HEK293 (cell line): ENCODE measurements around the gene FOXP1.

Experiments
- BCL11A ChIP-seq: fragments of 450-650 bp; formaldehyde crosslinking; IDR thresholded peaks from 2 replicates; pipeline ENCODE4 v1.5.1; 2016; ENCODE audit warnings: low read depth, missing biosample characterization, missing genetic modification characterization
- GLIS2 ChIP-seq: fragments of 450-650 bp; formaldehyde crosslinking; IDR thresholded peaks from 2 replicates; pipeline ENCODE4 v1.5.1; 2016; ENCODE audit warnings: missing biosample characterization, missing genetic modification characterization
- IKZF3 ChIP-seq: fragments of 450-650 bp; IDR thresholded peaks from 2 replicates; pipeline ENCODE4 v1.5.0; 2018; ENCODE audit warnings: missing biosample characterization, mild to moderate bottlenecking, missing genetic modification characterization, moderate library complexity
- KLF10 ChIP-seq: fragments of 450-650 bp; IDR thresholded peaks from 2 replicates; pipeline ENCODE4 v1.5.1; 2018; ENCODE audit warnings: missing biosample characterization, mild to moderate bottlenecking, missing genetic modification characterization
- KLF8 ChIP-seq: fragments of 450-650 bp; formaldehyde crosslinking; IDR thresholded peaks from 2 replicates; pipeline ENCODE4 v1.5.1; 2016; ENCODE audit warnings: missing biosample characterization, missing genetic modification characterization
- MZF1 ChIP-seq: fragments of 450-650 bp; formaldehyde crosslinking; IDR thresholded peaks from 2 replicates; pipeline ENCODE4 v1.5.1; 2017; ENCODE audit warnings: missing biosample characterization, missing genetic modification characterization, borderline replicate concordance
- SCRT2 ChIP-seq: fragments of 450-650 bp; formaldehyde crosslinking; IDR thresholded peaks from 2 replicates; pipeline ENCODE4 v1.5.1; 2016; ENCODE audit warnings: missing biosample characterization, missing genetic modification characterization
- SP2 ChIP-seq: fragments of 450-650 bp; formaldehyde crosslinking; IDR thresholded peaks from 2 replicates; pipeline ENCODE4 v1.5.1; 2016; ENCODE audit warnings: missing biosample characterization, missing genetic modification characterization
- WT1 ChIP-seq: fragments of 450-650 bp; formaldehyde crosslinking; IDR thresholded peaks from 2 replicates; pipeline ENCODE4 v1.5.1; 2016; ENCODE audit warnings: missing biosample characterization, missing genetic modification characterization
- ZBTB17 ChIP-seq: fragments of 450-650 bp; formaldehyde crosslinking; IDR thresholded peaks from 2 replicates; pipeline ENCODE4 v1.5.1; 2016; ENCODE audit warnings: missing biosample characterization, missing genetic modification characterization
- ZBTB7A ChIP-seq: fragments of 450-650 bp; formaldehyde crosslinking; IDR thresholded peaks from 2 replicates; pipeline ENCODE4 v1.5.1; 2016; ENCODE audit warnings: low read depth, missing biosample characterization, missing genetic modification characterization
- ZBTB8A ChIP-seq: fragments of 450-650 bp; formaldehyde crosslinking; IDR thresholded peaks from 2 replicates; pipeline ENCODE4 v1.5.1; 2016; ENCODE audit warnings: missing biosample characterization, missing genetic modification characterization
- ZFHX2 ChIP-seq: fragments of 450-650 bp; formaldehyde crosslinking; conservative IDR thresholded peaks from 2 replicates; pipeline ENCODE4 v1.5.1; 2016; ENCODE audit warnings: missing biosample characterization, missing genetic modification characterization
- ZNF138 ChIP-seq: fragments of 450-650 bp; formaldehyde crosslinking; IDR thresholded peaks from 2 replicates; pipeline ENCODE4 v1.5.1; 2016; ENCODE audit warnings: missing biosample characterization, missing genetic modification characterization, borderline replicate concordance
- ZNF169 ChIP-seq: fragments of 450-650 bp; formaldehyde crosslinking; IDR thresholded peaks from 2 replicates; pipeline ENCODE4 v1.5.1; 2016; ENCODE audit warnings: missing biosample characterization, missing genetic modification characterization
- ZNF292 ChIP-seq: fragments of 450-650 bp; formaldehyde crosslinking; IDR thresholded peaks from 2 replicates; pipeline ENCODE4 v1.5.1; 2016; ENCODE audit warnings: low read depth, missing biosample characterization, missing genetic modification characterization, borderline replicate concordance
- ZNF335 ChIP-seq: fragments of 450-650 bp; formaldehyde crosslinking; conservative IDR thresholded peaks from 2 replicates; pipeline ENCODE4 v1.5.1; 2016; ENCODE audit warnings: missing biosample characterization, missing genetic modification characterization
- ZNF366 ChIP-seq: fragments of 450-650 bp; formaldehyde crosslinking; conservative IDR thresholded peaks from 2 replicates; pipeline ENCODE4 v1.5.1; 2016; ENCODE audit warnings: missing biosample characterization, missing genetic modification characterization
- ZNF626 ChIP-seq: fragments of 450-650 bp; sonication (Bioruptor Pico); formaldehyde crosslinking; IDR thresholded peaks from 2 replicates; pipeline ENCODE4 v1.5.1; 2018; ENCODE audit warnings: missing biosample characterization, missing genetic modification characterization, inconsistent platforms
- ZSCAN30 ChIP-seq: fragments of 450-650 bp; IDR thresholded peaks from 2 replicates; pipeline ENCODE4 v1.5.1; 2018; ENCODE audit warnings: missing biosample characterization, mild to moderate bottlenecking, missing genetic modification characterization, moderate library complexity
- ZXDB ChIP-seq: fragments of 450-650 bp; formaldehyde crosslinking; IDR thresholded peaks from 2 replicates; pipeline ENCODE4 v1.5.1; 2016; ENCODE audit warnings: missing biosample characterization, missing genetic modification characterization
- TF ChIP-seq, protein P1 (sequence below): fragments of 450-650 bp; formaldehyde crosslinking; conservative IDR thresholded peaks from 2 replicates; pipeline ENCODE4 v1.5.1; 2016; ENCODE audit warnings: low read depth, missing biosample characterization, missing genetic modification characterization
- TF ChIP-seq, protein P2 (sequence below): fragments of 450-650 bp; formaldehyde crosslinking; IDR thresholded peaks from 2 replicates; pipeline ENCODE4 v1.5.1; 2016; ENCODE audit warnings: missing biosample characterization, missing genetic modification characterization
- TF ChIP-seq, protein P3 (sequence below): fragments of 450-650 bp; formaldehyde crosslinking; IDR thresholded peaks from 2 replicates; pipeline ENCODE4 v1.5.1; 2017; ENCODE audit warnings: missing biosample characterization, missing genetic modification characterization
- TF ChIP-seq, protein P4 (sequence below): fragments of 450-650 bp; formaldehyde crosslinking; IDR thresholded peaks from 2 replicates; pipeline ENCODE4 v1.5.1; 2017; ENCODE audit warnings: missing biosample characterization, missing genetic modification characterization
- TF ChIP-seq, protein P5 (sequence below): fragments of 450-650 bp; formaldehyde crosslinking; IDR thresholded peaks from 2 replicates; pipeline ENCODE4 v1.5.1; 2016; ENCODE audit warnings: missing biosample characterization, missing genetic modification characterization

The FOXP1 gene

DNA sequence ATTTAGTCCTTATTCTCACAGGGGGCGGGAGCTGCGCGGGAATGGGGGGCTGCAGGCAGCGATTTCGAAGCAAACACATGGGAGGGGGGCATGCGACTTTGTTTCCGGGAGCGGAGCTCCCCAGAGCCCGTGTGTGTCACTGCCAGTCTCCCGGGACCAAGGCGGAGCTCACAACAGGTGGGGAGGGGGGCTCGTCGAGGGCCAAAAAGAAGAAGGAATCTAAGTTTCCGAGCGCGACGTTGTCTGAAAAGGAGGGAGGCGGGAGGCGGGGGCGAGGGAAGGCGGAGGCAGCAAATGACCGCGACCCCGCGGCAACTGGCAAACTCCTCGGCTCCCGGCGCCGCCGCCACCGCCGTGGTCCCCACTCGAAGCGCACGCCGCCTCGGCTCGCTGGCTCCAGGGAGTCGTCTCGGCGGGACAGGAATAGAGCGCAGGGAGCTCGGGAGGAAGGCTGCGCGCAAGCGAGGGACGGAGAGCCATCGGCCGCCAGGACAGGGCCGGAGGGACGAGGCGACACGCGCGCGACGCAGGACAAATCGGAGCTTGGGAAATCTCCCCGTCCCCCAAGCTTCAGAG, 1.4 kb downstream of the FOXP1 start (continued):
- TF ChIP-seq ZNF169 (tag by site-specific recombination) (no peak), IKZF3 (tag by site-specific recombination) (0 out of 2 replicates have a peak, but pooled peaks have one; percentile 6), WT1 (tag by site-specific recombination) (0 out of 2 replicates have a peak, but pooled peaks have one; percentile 19), GLIS2 (tag by site-specific recombination) (peak; percentile 65; the same call in 1 of the 2 replicates), ZSCAN30 (tag by site-specific recombination) (0 out of 2 replicates have a peak, but pooled peaks have one; percentile 44), ZBTB7A (tag by site-specific recombination) (0 out of 2 replicates have a peak, but pooled peaks have one; percentile 6), ZFHX2 (tag by site-specific recombination) (peak; percentile 78), ZBTB8A (peak; percentile 5; the same call in 1 of the 2 replicates), BCL11A (tag by site-specific recombination) (no peak), ZNF335 (tag by site-specific recombination) (peak; percentile 74), ZNF366 (tag by site-specific recombination) (peak; percentile 52; the same call in 1 of the 2 replicates), ZBTB17 (tag by site-specific recombination) (peak; percentile 75), SCRT2 (tag by site-specific recombination) (peak; percentile 98), KLF8 (tag by site-specific recombination) (peak; percentile 13; the same call in 1 of the 2 replicates), ZNF626 (tag by site-specific recombination) (no peak), SP2 (peak; percentile 36), ZXDB (tag by site-specific recombination) (0 out of 2 replicates have a peak, but pooled peaks have one; percentile 30), ZNF292 (tag by site-specific recombination) (no peak), MZF1 (no peak), ZNF138 (no peak), KLF10 (tag by site-specific recombination) (peak; percentile 68)
- TF ChIP-seq, protein P1, sequence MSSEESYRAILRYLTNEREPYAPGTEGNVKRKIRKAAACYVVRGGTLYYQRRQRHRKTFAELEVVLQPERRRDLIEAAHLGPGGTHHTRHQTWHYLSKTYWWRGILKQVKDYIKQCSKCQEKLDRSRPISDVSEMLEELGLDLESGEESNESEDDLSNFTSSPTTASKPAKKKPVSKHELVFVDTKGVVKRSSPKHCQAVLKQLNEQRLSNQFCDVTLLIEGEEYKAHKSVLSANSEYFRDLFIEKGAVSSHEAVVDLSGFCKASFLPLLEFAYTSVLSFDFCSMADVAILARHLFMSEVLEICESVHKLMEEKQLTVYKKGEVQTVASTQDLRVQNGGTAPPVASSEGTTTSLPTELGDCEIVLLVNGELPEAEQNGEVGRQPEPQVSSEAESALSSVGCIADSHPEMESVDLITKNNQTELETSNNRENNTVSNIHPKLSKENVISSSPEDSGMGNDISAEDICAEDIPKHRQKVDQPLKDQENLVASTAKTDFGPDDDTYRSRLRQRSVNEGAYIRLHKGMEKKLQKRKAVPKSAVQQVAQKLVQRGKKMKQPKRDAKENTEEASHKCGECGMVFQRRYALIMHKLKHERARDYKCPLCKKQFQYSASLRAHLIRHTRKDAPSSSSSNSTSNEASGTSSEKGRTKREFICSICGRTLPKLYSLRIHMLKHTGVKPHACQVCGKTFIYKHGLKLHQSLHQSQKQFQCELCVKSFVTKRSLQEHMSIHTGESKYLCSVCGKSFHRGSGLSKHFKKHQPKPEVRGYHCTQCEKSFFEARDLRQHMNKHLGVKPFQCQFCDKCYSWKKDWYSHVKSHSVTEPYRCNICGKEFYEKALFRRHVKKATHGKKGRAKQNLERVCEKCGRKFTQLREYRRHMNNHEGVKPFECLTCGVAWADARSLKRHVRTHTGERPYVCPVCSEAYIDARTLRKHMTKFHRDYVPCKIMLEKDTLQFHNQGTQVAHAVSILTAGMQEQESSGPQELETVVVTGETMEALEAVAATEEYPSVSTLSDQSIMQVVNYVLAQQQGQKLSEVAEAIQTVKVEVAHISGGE (tag by site-specific recombination) = peak; percentile 55
- TF ChIP-seq, protein P2, sequence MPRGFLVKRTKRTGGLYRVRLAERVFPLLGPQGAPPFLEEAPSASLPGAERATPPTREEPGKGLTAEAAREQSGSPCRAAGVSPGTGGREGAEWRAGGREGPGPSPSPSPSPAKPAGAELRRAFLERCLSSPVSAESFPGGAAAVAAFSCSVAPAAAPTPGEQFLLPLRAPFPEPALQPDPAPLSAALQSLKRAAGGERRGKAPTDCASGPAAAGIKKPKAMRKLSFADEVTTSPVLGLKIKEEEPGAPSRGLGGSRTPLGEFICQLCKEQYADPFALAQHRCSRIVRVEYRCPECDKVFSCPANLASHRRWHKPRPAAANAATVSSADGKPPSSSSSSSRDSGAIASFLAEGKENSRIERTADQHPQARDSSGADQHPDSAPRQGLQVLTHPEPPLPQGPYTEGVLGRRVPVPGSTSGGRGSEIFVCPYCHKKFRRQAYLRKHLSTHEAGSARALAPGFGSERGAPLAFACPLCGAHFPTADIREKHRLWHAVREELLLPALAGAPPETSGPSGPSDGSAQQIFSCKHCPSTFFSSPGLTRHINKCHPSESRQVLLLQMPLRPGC = 0 out of 2 replicates have a peak, but pooled peaks have one; percentile 11
- TF ChIP-seq, protein P3, sequence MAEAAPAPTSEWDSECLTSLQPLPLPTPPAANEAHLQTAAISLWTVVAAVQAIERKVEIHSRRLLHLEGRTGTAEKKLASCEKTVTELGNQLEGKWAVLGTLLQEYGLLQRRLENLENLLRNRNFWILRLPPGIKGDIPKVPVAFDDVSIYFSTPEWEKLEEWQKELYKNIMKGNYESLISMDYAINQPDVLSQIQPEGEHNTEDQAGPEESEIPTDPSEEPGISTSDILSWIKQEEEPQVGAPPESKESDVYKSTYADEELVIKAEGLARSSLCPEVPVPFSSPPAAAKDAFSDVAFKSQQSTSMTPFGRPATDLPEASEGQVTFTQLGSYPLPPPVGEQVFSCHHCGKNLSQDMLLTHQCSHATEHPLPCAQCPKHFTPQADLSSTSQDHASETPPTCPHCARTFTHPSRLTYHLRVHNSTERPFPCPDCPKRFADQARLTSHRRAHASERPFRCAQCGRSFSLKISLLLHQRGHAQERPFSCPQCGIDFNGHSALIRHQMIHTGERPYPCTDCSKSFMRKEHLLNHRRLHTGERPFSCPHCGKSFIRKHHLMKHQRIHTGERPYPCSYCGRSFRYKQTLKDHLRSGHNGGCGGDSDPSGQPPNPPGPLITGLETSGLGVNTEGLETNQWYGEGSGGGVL (tag by site-specific recombination) = peak; percentile 77
- TF ChIP-seq, protein P4, sequence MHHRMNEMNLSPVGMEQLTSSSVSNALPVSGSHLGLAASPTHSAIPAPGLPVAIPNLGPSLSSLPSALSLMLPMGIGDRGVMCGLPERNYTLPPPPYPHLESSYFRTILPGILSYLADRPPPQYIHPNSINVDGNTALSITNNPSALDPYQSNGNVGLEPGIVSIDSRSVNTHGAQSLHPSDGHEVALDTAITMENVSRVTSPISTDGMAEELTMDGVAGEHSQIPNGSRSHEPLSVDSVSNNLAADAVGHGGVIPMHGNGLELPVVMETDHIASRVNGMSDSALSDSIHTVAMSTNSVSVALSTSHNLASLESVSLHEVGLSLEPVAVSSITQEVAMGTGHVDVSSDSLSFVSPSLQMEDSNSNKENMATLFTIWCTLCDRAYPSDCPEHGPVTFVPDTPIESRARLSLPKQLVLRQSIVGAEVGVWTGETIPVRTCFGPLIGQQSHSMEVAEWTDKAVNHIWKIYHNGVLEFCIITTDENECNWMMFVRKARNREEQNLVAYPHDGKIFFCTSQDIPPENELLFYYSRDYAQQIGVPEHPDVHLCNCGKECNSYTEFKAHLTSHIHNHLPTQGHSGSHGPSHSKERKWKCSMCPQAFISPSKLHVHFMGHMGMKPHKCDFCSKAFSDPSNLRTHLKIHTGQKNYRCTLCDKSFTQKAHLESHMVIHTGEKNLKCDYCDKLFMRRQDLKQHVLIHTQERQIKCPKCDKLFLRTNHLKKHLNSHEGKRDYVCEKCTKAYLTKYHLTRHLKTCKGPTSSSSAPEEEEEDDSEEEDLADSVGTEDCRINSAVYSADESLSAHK (tag by site-specific recombination) = peak; percentile 24; the same call in 1 of the 2 replicates
- TF ChIP-seq, protein P5, sequence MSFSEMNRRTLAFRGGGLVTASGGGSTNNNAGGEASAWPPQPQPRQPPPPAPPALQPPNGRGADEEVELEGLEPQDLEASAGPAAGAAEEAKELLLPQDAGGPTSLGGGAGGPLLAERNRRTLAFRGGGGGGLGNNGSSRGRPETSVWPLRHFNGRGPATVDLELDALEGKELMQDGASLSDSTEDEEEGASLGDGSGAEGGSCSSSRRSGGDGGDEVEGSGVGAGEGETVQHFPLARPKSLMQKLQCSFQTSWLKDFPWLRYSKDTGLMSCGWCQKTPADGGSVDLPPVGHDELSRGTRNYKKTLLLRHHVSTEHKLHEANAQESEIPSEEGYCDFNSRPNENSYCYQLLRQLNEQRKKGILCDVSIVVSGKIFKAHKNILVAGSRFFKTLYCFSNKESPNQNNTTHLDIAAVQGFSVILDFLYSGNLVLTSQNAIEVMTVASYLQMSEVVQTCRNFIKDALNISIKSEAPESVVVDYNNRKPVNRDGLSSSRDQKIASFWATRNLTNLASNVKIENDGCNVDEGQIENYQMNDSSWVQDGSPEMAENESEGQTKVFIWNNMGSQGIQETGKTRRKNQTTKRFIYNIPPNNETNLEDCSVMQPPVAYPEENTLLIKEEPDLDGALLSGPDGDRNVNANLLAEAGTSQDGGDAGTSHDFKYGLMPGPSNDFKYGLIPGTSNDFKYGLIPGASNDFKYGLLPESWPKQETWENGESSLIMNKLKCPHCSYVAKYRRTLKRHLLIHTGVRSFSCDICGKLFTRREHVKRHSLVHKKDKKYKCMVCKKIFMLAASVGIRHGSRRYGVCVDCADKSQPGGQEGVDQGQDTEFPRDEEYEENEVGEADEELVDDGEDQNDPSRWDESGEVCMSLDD = no peak
